ENCODE measurements around the gene TMEM179.
"Not testable (repeated sequence)": the region's sequence is repeated elsewhere in the genome, so short reads cannot be mapped to it uniquely, and the experiment has no call there.

The TMEM179 gene

GRCh38 chr14:104604458-104605449 lies at the start of gene TMEM179:
Gene TMEM179, minus strand, starts transcription at chr14:104604772. Its CDS starts 31 bp downstream, at chr14:104604741.
- DNase-seq (ENCODE audit: low read depth) = no peak

DNA sequence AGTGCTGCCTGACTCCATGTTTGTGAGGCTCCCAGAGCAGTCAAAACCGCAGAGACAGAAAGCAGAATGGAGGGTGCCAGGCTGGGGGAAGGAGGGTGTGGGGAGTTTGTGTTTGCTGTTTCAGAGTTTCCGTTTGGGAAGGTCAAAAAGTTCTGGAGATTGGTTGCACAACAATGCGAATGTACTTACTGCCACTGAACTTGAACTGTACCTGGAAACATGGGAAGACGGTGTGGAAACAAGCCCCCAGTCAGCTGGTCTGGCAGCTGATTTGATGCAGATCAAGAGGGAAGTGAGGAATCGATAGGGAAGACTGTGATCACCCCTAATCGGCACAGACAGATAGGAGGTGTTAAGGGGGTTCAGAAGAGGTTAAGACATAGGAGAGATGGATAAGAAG lies 49.5 kb upstream of the TMEM179 start:
- DNase-seq (ENCODE audit: low read depth) = no peak

DNA sequence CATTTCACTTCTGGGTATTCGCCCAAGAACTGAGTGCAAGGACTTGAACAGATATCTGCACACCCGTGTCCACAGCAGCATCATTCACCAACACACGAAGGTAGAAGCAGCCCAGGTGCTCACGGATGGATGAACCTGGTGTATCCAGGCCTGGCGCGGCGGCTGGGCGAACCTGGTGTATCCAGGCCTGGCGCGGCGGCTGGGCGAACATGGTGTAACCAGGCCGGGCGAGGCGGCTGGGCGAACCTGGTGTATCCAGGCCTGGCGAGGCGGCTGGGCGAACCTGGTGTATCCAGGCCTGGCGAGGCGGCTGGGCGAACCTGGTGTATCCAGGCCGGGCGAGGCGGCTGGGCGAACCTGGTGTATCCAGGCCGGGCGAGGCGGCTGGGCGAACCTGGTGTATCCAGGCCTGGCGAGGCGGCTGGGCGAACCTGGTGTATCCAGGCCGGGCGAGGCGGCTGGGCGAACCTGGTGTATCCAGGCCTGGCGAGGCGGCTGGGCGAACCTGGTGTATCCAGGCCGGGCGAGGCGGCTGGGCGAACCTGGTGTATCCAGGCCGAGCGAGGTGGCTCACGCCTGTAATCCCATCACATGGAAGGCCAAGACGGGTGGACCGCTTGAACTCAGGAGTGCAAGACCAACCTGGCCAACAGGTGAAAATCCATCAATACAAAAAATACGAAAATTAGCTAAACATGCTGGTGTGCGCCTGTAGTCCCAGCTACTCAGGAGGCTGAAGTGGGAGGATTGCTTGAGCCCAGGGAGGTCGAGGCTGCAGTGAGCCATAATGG lies 48.8 kb upstream of the TMEM179 start:
- not testable (repeated sequence) for DNase-seq (ENCODE audit: low read depth)

DNA sequence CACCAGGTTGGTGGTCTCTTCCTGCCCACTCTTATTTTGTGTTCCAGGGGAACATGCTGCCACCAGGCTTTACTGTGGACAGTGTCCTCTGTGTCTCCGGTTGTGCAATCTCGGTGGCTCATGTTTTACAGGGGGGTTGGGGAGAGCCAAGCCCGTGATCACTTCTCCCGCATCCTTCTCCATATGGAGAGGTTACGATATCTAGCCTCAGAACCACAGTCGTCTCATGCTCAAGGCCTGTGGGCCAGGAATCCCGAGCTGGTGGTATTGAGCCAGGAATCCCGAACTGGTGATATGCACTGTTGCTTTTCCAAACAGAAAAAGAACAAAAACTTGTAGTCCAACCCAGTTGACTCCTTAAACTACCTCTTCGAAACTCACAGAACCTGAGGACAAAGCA lies 47.8 kb upstream of the TMEM179 start:
- no peak for DNase-seq (ENCODE audit: low read depth)

DNA sequence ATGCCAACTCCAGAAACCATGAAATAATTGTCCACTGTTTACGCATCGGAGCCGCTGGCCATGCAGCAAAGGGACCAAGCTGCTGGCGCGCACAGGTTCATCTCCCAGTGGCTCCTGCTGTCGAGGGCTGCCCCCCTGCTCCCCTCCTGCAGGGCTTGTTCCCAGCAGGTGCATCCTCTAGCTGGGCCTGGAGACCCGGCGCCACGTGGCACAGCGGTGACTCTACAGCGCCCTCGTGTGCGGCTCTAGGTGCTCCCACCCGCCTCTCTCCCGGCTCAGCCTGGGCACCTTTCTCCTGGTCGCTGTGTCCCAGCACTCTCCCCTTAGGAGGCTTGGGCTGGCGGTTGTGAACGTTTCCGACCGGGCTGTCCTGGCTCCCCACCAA lies 47.3 kb upstream of the TMEM179 start:
- DNase-seq (ENCODE audit: low read depth) = no peak

DNA sequence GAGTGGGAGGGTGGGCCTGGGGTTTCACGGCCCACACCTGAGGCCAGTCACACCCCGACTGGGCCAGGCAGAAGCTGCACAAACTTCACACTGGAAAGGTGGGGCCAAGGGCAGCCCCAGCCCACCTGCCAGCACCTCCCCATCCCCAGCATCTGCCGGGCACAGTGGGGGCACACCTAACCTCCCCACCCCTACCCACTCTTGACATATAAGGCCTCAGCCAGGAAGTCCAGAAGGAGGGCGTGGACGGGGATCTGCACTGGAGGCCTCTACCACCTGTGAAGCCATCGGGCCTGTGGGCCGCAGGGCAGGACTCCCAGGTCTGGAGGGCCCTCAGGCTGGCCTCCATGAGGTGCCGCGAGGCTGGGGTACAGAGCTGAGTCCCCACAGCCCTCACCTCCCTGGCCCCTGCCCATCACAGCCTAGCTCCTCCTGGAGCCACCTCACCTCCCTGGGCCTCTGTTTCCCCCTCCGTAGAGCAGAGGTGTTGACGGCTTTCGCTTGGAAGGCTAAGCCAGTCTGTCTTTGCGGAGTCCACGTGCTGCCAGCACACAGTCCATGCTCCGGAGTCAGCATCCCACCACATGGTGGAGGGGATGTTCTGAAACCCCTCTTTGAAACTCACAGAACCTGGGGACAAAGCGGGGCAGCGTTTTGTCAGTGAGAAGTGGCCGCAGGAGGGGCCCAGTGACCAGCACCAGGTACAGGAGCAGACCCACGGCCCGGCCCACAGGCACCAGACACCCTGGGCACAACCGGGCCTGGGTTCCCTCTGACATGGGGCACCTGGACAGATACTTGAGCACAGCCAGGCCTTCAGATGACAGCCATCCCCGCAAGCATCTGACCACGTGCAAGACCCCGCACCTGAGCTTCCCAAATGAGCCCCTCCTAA lies 46.7 kb upstream of the TMEM179 start:
- DNase-seq (ENCODE audit: low read depth) = no peak

GRCh38 chr14:104650057-104650980 lies 45.7 kb upstream of the TMEM179 start:
- DNase-seq (ENCODE audit: low read depth) = peak; percentile 45

DNA sequence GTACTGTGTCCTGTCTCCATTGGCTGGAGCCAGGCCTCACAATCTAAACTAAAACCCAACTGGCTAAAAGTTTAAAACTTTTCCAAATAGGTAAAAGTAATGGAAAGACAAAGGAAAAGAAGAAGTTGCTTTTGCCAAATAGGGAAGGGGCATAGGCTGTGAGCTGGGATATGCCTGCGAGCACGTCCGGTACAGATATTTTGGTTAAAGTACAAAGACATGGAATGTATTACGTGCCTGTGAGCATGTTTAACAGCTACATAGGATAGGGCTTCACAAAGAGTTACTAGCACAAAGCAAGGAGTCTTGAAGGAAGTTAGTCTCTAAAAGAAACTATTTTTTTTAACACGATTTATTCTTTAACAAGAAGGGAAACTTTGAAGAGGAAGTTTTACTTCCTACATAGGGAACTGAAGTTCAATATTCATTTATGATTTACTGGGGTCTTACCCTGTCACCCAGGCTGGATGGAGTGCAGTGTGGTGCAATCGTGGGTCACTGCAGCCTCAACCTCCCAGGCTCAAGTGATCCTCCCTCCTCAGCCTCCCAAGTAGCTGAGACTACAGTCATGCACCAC lies 43.0 kb upstream of the TMEM179 start:
- no peak for DNase-seq (ENCODE audit: low read depth)

GRCh38 chr14:104644656-104645378 lies 40.2 kb upstream of the TMEM179 start:
- no peak for DNase-seq (ENCODE audit: low read depth)

DNA sequence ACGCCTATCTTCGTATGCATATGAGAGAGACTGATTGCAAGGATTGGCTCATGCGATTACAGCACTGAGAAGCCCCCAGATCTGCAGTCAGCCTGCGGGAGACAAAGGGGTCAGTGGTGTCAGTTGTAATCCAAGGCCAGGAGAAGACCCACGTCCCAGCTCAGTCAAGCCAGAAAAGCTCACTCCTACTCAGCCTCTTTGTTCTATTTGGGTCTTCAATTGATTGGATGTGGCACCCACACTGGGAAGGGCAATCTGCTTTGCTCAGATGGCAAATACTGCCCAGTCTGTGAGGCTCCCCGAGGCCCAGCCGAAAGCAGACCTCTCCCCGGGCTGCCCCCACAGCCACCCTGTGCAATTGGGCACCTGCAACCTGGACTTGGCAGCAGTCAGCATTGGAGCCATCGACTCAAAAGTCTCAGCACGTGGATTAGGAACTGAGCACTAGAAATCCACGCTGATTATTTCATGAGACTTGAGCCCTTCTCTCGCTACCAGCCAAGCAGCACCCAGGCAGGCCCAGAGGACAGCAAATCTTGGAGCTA lies 39.6 kb upstream of the TMEM179 start:
- DNase-seq (ENCODE audit: low read depth) = no peak

GRCh38 chr14:104643306-104643705 lies 38.7 kb upstream of the TMEM179 start:
- DNase-seq (ENCODE audit: low read depth) = no peak

- no peak for DNase-seq (ENCODE audit: low read depth)
Measured at GRCh38 chr14:104642540-104642868, 37.9 kb upstream of the TMEM179 start.

DNA sequence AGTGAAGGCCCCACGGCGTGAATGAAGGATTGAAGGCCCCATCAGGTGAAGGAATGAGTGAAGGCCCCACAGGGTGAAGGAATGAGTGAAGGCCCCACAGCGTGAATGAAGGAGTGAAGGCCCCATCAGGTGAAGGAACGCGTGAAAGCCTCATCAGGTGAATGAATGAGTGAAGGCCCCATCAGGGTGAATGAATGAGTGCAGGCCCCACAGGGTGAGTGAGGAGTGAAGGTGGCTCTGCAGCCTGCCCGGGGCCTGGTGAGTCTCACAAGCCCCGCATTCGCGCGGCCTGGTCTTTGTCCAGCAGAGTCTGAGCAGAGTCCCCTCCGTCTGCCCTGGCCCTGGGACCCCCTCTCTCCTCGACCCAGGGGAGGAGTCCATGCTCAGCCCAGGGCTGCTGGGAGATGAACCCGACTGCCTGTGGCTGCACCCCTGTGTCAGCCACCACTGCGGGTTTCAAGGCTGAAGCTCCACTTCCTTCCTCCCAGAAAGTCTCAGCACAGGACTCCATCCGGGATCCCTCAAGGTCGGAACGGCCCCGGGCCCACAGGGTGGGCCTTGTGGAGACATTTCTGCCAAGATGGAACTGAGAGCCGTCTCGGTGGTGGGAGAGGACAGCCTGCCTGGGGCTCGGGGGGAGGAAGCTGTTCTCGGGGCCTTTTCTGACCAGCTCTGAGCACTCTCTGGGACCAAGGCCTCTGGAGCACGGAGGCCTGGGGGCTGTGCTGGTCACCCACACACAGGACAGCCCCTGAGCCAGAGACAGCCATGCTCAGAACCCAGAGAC lies 37.4 kb upstream of the TMEM179 start:
- no peak for DNase-seq (ENCODE audit: low read depth)

- DNase-seq (ENCODE audit: low read depth) = no peak
Measured at GRCh38 chr14:104640681-104641080, 36.1 kb upstream of the TMEM179 start.

- peak; percentile 17 for DNase-seq (ENCODE audit: low read depth)
Measured at GRCh38 chr14:104639885-104640548, 35.4 kb upstream of the TMEM179 start.

DNA sequence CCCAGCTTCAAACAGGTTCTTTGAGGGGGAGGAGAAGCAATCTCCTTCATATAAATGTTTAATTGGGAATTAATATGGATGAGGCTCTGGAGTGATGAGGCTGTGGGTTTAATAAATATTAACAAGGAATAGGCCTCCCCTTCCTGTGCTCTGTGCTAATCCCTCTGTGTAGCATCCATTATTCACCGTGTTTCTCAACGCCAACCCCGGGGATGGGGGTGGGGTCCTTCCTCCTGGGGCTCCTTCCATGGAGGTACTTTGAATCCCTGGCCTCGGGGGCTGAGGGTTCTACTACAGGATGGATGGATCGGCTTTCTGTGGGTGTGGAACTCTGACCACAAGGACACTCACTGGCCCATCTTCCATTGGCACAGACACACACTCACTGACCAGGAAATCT lies 34.9 kb upstream of the TMEM179 start:
- no peak for DNase-seq (ENCODE audit: low read depth)

DNA sequence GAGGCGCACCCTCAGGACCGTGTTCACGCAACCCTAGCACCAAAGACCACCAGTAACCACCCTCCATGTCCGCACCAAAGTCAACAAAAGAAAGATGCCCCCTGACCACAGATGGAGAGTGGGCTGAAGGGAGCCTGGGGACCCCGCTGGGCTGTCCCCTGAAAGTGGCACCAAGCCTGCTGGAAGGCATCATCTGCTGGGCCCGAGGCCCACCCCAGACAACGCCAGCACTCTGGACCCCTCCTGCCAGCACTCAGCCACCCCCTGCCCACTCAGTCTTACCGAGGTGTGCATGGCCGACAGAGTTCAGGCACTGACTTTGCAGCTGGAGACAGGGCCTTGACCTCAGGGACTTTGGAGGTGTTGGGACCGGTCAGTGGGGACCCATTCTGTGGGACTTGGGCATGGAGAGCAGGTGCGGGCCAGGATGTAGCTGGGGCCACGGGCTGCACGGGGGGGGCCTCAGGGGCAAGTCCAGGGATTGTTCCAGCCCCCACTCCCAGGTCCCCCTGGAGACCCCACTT lies 34.4 kb upstream of the TMEM179 start:
- no peak for DNase-seq (ENCODE audit: low read depth)

GRCh38 chr14:104638190-104638589 lies 33.6 kb upstream of the TMEM179 start:
- no peak for DNase-seq (ENCODE audit: low read depth)

All from activated T-helper 9 cell treated with anti-CD3 and anti-CD28 coated beads, Interleukin-2, amount 50 U/mL, for 16 hours (primary cell).